ENCODE measurements around the gene MFF.
"Not testable (repeated sequence)": the region's sequence is repeated elsewhere in the genome, so short reads cannot be mapped to it uniquely, and the experiment has no call there.

- TF ChIP-seq EGR1 (IDR thresholded peaks at IDR 0.05; ENCODE audit: low read depth); ZFX (IDR thresholded peaks at IDR 0.05); CTCF (IDR thresholded peaks at IDR 0.05 in 2 of 3, conservative IDR thresholded peaks at IDR 0.05 in 1 of 3; ENCODE audit: borderline replicate concordance in 1 of 3, insufficient read depth in 1 of 3, low read depth in 2 of 3, low read length in 2 of 3); MAX (IDR thresholded peaks at IDR 0.05); SIN3A (IDR thresholded peaks at IDR 0.05; ENCODE audit: low read depth); POLR2A (IDR thresholded peaks at IDR 0.05; ENCODE audit: borderline replicate concordance, extremely low read depth, insufficient read depth, insufficient read length); POLR2AphosphoS5 (IDR thresholded peaks at IDR 0.05; ENCODE audit: low read depth, low read length); RAD21 (IDR thresholded peaks at IDR 0.05; ENCODE audit: low read depth); CEBPB (IDR thresholded peaks at IDR 0.05; ENCODE audit: low read depth); EZH2 (IDR thresholded peaks at IDR 0.05); JUND (IDR thresholded peaks at IDR 0.05); EZH2phosphoT487 (IDR thresholded peaks at IDR 0.05; ENCODE audit: borderline replicate concordance): not testable (repeated sequence)
Observed at GRCh38 chr2:227387583-227387982, 62.5 kb downstream of the MFF start, which contains the start of gene SCYGR1.

All from HCT116 (cell line).